ENCODE measurements around the gene PCDH1.

- TF ChIP-seq CTCF (IDR thresholded peaks at IDR 0.05): no peak
- TF ChIP-seq POLR2A (IDR thresholded peaks at IDR 0.05): no peak
- TF ChIP-seq POLR2AphosphoS5 (IDR thresholded peaks at IDR 0.05): no peak
- no peak for TF ChIP-seq EP300 (IDR thresholded peaks at IDR 0.05; ENCODE audit: low read depth)
Observed at GRCh38 chr5:141815796-141816180, 62.4 kb downstream of the PCDH1 start.

Measured in transverse colon (tissue), 4 donors.